Vagina (tissue), 2 donors: ENCODE measurements around the gene SLC25A23.

Experiments
- POLR2A ChIP-seq, 2 donors: fragments of 450-650 bp; IDR thresholded peaks; one replicate each; pipeline ENCODE4 v1.6.1; 2017; ENCODE audit warnings: antibody characterized with exemption in 2 of 2, mild to moderate bottlenecking in 2 of 2, moderate library complexity in 2 of 2
- POLR2AphosphoS5 ChIP-seq, 2 donors: sonication (generic); formaldehyde crosslinking; IDR thresholded peaks; one replicate each; pipeline ENCODE4 v1.9.0; 2017; ENCODE audit warnings: antibody characterized with exemption in 2 of 2, mild to moderate bottlenecking in 2 of 2, low read depth in 1 of 2; ENCODE audit not compliant: insufficient read depth in 1 of 2
- TF ChIP-seq, protein P1 (sequence below), 3 experiments: fragments of 450-650 bp in 2 of 3; fragments of 200-600 bp in 1 of 3; sonication (generic) in 1 of 3; IDR thresholded peaks; one replicate each; pipeline ENCODE4 v1.5.1; 2017 to 2019; ENCODE audit warnings: antibody characterized with exemption in 3 of 3, mild to moderate bottlenecking in 2 of 3, moderate library complexity in 2 of 3

DNA sequence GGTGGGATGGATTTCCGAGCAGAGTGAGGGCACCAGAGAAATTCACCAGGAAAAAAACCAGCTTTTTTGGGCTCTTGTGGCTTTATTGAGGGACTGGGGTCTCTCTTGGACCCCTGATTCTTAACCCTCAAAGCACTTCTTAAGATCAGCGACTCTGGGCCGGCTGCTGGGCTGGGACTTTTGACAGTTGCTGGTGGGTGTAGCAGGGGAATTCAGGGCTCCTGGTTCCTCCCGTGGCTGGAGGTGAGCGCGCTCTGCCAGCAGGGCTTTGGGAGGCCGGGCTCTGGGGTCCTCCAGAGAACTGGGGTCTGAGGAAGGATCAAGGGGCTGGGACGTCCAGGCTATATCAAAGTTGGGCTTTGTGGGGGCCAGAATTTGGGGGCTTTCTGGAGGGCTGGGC is 7.8 kb upstream of the SLC25A23 start:
- TF ChIP-seq, protein P1, sequence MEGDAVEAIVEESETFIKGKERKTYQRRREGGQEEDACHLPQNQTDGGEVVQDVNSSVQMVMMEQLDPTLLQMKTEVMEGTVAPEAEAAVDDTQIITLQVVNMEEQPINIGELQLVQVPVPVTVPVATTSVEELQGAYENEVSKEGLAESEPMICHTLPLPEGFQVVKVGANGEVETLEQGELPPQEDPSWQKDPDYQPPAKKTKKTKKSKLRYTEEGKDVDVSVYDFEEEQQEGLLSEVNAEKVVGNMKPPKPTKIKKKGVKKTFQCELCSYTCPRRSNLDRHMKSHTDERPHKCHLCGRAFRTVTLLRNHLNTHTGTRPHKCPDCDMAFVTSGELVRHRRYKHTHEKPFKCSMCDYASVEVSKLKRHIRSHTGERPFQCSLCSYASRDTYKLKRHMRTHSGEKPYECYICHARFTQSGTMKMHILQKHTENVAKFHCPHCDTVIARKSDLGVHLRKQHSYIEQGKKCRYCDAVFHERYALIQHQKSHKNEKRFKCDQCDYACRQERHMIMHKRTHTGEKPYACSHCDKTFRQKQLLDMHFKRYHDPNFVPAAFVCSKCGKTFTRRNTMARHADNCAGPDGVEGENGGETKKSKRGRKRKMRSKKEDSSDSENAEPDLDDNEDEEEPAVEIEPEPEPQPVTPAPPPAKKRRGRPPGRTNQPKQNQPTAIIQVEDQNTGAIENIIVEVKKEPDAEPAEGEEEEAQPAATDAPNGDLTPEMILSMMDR (IDR thresholded peaks at IDR 0.05): no peak
- TF ChIP-seq POLR2A (IDR thresholded peaks at IDR 0.05) (no peak), POLR2AphosphoS5 (IDR thresholded peaks at IDR 0.05; ENCODE audit: insufficient read depth in 1 of 2, low read depth in 1 of 2) (no peak)
